Astrocyte of the hippocampus (primary cell): ENCODE data around the gene KIFBP.
A peak's percentile ranks its signal among the peaks of the same experiment; 100 is the strongest.
"Not testable (repeated sequence)": the region's sequence is repeated elsewhere in the genome, so short reads cannot be mapped to it uniquely, and the experiment has no call there.

ENCODE experiments used
- DNase-seq: peaks from one replicate; pipeline ENCODE4 v3.0.0; 2011; ENCODE audit warnings: low read depth, low spot score

KIFBP gene

GRCh38 chr10:68988530-68989316 lies at the start of gene KIFBP:
TSS of gene KIFBP (plus strand) at chr10:68988803. CDS start at chr10:68988833, 30 bp downstream.
- DNase-seq = peak; percentile 99

- no peak for DNase-seq
Measured at GRCh38 chr10:68938884-68939283, 49.7 kb upstream of the KIFBP start.

GRCh38 chr10:68940917-68941316 lies 47.7 kb upstream of the KIFBP start:
- DNase-seq = not testable (repeated sequence)

GRCh38 chr10:68950598-68950997 lies 38.0 kb upstream of the KIFBP start:
- no peak for DNase-seq

- no peak for DNase-seq
Measured at GRCh38 chr10:68954904-68955303, 33.7 kb upstream of the KIFBP start.

GRCh38 chr10:68955355-68955831 lies 33.2 kb upstream of the KIFBP start:
- DNase-seq = no peak

- DNase-seq = peak; percentile 95
Measured at GRCh38 chr10:68955832-68956532, 32.6 kb upstream of the KIFBP start, which contains the start of gene DDX21. TSS of gene DDX21 (plus strand) at chr10:68956170. CDS start at chr10:68956226, 56 bp downstream.

- no peak for DNase-seq
Measured at GRCh38 chr10:68957284-68957615, 31.4 kb upstream of the KIFBP start.

GRCh38 chr10:68957654-68958053 lies 30.9 kb upstream of the KIFBP start:
- DNase-seq = peak; percentile 1

GRCh38 chr10:68959695-68960527 lies 28.7 kb upstream of the KIFBP start:
- DNase-seq = no peak

- DNase-seq = no peak
Measured at GRCh38 chr10:68963151-68963550, 25.5 kb upstream of the KIFBP start.

GRCh38 chr10:68973975-68974374 lies 14.6 kb upstream of the KIFBP start:
- DNase-seq = no peak

- not testable (repeated sequence) for DNase-seq
Measured at GRCh38 chr10:68975936-68976473, 12.6 kb upstream of the KIFBP start.

- not testable (repeated sequence) for DNase-seq
Measured at GRCh38 chr10:68979738-68980137, 8.9 kb upstream of the KIFBP start.

- DNase-seq = no peak
Measured at GRCh38 chr10:68981074-68981473, 7.5 kb upstream of the KIFBP start.

- DNase-seq = no peak
Measured at GRCh38 chr10:68982389-68982788, 6.2 kb upstream of the KIFBP start.

GRCh38 chr10:68987611-68988010 lies 992 bp upstream of the KIFBP start:
- no peak for DNase-seq

- DNase-seq = no peak
Measured at GRCh38 chr10:68989317-68989990, 851 bp downstream of the KIFBP start.

- peak; percentile 91 for DNase-seq
Measured at GRCh38 chr10:68992636-68993440, 4.2 kb downstream of the KIFBP start.

- no peak for DNase-seq
Measured at GRCh38 chr10:68997211-68997610, 8.6 kb downstream of the KIFBP start.
